ENCODE results near the gene MEIOB. TPM values are rescaled to one million over a fixed set of nuclear protein-coding genes. Genes with fewer than 3 reads are reported as not detected.
"Not testable (repeated sequence)": the region's sequence is repeated elsewhere in the genome, so short reads cannot be mapped to it uniquely, and the experiment has no call there.

Gene MEIOB
- total RNA-seq, 1 experiment from 2014 or later = 1.4 TPM

GRCh38 chr16:1884155-1884760, 12.3 kb upstream of the MEIOB start:
- no peak overlapping the region for H3K27ac Mint-ChIP-seq
- ChIA-PET POLR2A (interaction anchor here (1.0 to 1.1 kb wide), 2 partner anchors 9 to 12 kb away, joined by 3 read pairs; partner anchors contain the start of gene MEIOB), CTCF (interaction anchor here (0.5 to 1.6 kb wide), 4 partner anchors 17 to 45 kb away, joined by 3 to 6 read pairs (median 4); no protein-coding TSS in a partner anchor)
- peaks cover 4% of the 10 kb centered on the region; the same call in 1 of the 2 replicates for H3K27me3 Mint-ChIP-seq (ENCODE audit: low read depth)
- no peaks in the 10 kb centered on the region for H3K9me3 Mint-ChIP-seq
- no peak overlapping the region for H3K4me3 Mint-ChIP-seq
- H3K4me1 Mint-ChIP-seq = no peaks in the 10 kb centered on the region
- ATAC-seq (no peak), DNase-seq (ENCODE audit: low spot score) (no peak)
- no peaks in the 10 kb centered on the region for H3K36me3 Mint-ChIP-seq
- TF ChIP-seq E2F4 (CRISPR knock-in tag; IDR thresholded peaks at IDR 0.05; ENCODE audit: borderline replicate concordance, low read depth) (no peak), RORB (CRISPR knock-in tag; IDR thresholded peaks at IDR 0.05) (no peak), ARID4B (CRISPR knock-in tag; IDR thresholded peaks at IDR 0.05; ENCODE audit: borderline replicate concordance) (no peak), ZMAT4 (CRISPR knock-in tag; IDR thresholded peaks at IDR 0.05) (no peak), AR (CRISPR knock-in tag; IDR thresholded peaks at IDR 0.05) (no peak), MLX (CRISPR knock-in tag; IDR thresholded peaks at IDR 0.05) (no peak), FOXP4 (CRISPR knock-in tag; IDR thresholded peaks at IDR 0.05) (no peak), NR2C2 (CRISPR knock-in tag; IDR thresholded peaks at IDR 0.05) (no peak), PRRX2 (CRISPR knock-in tag; IDR thresholded peaks at IDR 0.05) (no peak), E2F1 (CRISPR knock-in tag; IDR thresholded peaks at IDR 0.05) (no peak), CBFB (CRISPR knock-in tag; IDR thresholded peaks at IDR 0.05; ENCODE audit: low read depth) (no peak), IRF1 (CRISPR knock-in tag; IDR thresholded peaks at IDR 0.05) (no peak), TP53 (CRISPR knock-in tag; IDR thresholded peaks at IDR 0.05) (no peak), FOXJ3 (CRISPR knock-in tag; IDR thresholded peaks at IDR 0.05; ENCODE audit: borderline replicate concordance) (no peak), MXD4 (CRISPR knock-in tag; IDR thresholded peaks at IDR 0.05; ENCODE audit: borderline replicate concordance) (no peak)

- H3K9me3 Mint-ChIP-seq; ATAC-seq; DNase-seq (ENCODE audit: low spot score); H3K27me3 Mint-ChIP-seq (ENCODE audit: low read depth); H3K4me3 Mint-ChIP-seq; H3K27ac Mint-ChIP-seq; H3K4me1 Mint-ChIP-seq; CTCF ChIA-PET; H3K36me3 Mint-ChIP-seq; POLR2A ChIA-PET: not testable (repeated sequence)
Measured at GRCh38 chr16:1881172-1881571, 9.2 kb upstream of the MEIOB start.
